ENCODE measurements around the gene PRKG1.
A peak's percentile ranks its signal among the peaks of the same experiment; 100 is the strongest.
"Not testable (repeated sequence)": the region's sequence is repeated elsewhere in the genome, so short reads cannot be mapped to it uniquely, and the experiment has no call there.

The PRKG1 gene

DNA sequence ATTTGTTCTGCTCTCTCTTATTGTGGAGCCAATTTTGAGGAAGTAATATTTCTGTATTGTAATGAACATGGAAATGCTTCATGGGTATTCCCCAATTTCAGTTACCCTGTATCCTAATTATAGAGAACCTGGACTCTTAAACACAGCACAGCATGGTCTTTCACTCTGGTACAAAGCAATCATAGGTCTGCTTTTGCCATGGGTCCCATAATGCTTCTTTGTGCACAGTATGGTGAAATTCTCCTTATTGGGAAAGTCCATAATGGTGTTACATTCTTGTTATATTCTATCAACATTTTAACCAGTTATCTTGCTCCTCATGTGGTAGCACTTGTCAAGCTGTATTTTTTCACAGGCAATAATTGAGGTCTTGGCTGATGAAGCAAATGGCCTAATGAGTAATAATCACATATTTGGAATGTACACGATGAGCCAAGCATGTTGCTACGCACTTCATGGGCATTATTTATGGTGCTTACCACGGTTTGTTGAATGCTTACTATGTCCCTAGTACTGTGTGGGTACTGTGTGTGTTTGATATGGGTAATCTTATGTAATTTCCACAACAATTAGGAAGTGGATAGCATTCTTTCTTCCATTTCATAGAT is 42.9 kb downstream of the PRKG1 start:
- DNase-seq (ENCODE audit: low spot score): no peak

DNA sequence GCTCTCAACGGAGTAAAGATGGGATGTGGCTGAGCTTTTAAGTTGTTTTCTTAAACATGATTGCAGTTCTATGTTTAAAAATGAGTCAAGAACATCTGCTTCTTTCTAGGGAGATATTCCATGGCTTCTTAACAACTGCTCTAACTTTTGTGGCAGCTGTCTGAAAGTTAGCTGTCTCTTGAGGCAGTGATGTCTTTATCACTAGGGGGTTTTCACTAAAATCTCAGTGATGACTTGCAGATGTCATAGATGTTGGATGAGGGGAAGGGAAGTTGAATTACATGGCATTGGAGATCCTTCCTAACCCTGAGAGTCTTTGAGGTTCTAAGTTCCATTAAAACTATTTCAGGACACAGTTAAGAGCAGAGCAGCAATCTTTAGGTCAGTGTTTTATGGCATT is 43.5 kb downstream of the PRKG1 start:
- DNase-seq (ENCODE audit: low spot score): peak; percentile 5

DNA sequence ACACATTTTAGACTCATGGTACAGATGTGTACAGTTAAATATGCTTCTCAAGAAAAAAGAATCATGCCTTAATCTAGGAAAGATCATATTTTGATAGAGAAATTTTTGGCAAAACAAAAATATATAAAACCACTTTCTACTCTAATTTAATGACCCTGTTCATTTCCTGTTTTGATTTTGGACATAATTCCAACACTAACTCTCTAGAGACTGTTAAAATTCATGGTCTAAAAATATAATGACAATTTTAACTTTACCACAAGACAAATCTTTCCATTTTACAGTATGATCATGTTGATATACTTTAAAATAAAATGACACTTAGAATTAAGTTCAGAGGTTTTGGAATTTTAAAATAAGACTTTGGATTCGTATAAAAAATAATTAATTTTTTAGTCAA is 45.2 kb downstream of the PRKG1 start:
- DNase-seq (ENCODE audit: low spot score): no peak

DNA sequence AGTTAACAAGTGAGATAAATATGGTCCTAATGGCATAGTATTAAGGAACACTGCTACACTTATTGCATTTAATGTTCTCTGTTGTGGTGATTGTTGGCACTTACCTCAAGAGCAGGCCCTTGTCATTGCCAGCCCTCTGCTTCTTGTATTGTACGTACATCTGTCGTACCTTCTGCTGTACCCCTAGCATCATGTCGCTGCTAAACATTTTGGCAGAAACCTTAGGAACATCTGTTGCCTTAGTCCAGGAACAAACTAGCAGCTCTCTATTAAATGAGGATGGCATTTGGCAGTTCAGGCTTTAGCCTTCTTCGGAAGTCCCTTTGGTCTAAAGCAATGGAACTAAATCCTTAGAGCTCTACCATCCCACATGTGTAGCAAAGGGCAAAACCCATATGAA is 47.6 kb downstream of the PRKG1 start:
- no peak for DNase-seq (ENCODE audit: low spot score)

DNA sequence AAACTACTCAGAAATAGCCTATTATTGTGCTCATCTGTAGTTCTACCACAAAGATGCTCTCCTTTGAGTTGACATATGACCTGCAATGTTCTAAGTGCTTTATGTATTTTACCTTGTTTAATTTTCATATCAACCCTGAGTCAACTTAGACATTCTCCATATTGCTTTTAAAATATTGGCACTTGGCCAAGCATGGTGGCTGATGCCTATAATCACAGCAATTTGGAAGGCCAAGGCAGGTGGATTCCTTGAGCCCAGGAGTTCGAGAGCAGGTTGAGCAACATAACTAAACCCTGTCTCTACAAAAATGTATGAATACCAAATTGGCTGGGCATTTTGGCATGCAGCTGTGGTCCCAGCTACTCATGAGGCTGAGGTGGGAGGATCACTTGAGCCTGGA is 50.6 kb downstream of the PRKG1 start:
- no peak for DNase-seq (ENCODE audit: low spot score)

DNA sequence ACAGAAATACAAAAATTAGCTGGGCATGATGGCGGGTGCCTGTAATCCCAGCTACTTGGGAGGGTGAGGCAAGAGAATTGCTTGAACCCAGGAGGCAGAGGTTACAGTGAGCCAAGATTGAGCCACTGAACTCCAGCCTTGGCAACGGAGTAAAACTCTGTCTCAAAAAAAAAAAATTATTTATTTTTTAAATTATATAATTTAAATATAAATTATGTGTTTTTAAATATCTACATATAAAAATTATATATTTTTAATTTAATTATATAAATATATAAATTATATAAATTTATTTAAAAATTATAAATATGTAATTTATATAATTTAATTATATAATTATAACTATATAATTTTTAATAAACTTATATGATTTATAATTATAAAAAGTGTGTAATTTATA is 51.2 kb downstream of the PRKG1 start:
- no peak for DNase-seq (ENCODE audit: low spot score)

DNA sequence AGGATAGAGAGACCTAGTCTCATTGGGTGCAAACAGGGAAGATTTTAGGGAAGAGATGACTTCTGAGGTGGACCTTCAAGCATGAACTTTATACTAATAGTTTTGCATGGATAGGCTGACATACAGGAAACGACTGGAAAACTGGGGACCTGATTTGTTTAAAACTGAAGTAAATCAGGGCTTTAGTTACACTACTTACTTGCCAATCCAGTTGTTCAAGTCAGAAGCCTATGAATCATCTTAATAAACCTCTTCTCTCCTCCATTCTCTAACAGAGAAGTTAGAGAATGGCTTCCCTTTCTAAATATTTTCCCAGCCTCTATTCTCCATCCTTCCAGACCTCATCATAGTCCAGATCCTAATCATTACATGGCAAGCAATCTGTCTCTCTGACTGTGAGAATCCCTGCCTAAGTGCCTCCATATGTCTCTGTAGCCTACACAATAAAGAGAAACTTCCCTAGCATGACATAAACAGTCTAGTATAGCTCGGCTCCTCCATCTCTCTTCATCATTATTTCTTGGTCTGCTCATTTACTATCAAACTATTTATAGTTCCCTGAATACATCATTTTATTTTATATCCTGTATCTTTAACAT is 55.8 kb downstream of the PRKG1 start:
- no peak for DNase-seq (ENCODE audit: low spot score)

DNA sequence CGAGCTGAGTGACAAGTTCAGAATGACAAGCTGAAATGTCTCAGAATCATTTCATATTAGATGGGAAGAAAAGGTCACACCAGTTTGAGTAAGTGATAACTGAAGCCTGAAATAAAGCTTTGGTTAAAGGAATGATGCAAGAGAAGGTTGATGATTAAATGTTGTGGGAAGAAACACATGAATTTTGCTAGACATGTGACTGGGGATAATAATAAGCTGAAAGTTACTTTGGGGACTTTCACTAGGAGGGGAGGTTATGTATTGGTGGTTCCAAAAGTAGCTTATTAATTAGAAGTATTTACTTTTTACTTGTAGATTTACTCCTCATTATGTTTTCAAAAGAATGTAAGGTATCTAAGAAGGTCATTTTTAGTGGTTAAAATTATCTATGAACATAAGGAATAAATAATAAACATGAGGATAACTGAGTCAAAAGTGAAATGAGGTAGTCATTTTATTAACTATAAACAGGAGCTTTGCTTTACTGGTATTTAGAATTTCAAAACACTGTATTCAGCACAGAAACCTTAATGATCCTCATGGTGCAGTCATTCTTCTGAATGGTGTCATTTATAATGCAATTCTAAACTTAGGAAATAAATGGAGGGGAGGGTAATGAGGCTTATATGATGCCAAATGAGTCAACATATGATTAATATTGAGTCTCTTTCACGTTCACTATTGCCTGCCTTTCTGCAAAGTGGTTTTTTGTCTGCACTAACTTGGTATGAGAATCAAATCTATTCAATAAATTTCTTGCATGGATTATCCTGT is 63.7 kb downstream of the PRKG1 start:
- DNase-seq (ENCODE audit: low spot score): no peak

DNA sequence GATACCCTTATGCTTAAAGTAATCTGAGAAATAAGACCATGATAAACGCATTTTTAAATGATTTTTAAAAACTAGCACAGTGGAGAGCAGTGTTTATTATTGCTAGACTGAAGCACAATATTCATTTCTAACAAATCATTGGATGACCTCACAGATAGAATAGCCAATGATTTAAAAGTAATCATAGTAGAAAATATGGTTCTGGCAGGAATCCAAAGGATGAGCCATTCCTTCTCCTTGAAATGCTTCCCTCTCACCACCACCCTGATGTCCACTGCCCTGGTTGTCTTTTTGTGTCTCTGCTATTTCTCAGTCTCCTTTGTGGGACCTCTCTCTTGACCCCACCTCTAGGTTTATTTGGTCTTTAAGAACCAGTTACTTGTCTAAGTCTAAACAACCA is 64.9 kb downstream of the PRKG1 start:
- DNase-seq (ENCODE audit: low spot score): no peak

DNA sequence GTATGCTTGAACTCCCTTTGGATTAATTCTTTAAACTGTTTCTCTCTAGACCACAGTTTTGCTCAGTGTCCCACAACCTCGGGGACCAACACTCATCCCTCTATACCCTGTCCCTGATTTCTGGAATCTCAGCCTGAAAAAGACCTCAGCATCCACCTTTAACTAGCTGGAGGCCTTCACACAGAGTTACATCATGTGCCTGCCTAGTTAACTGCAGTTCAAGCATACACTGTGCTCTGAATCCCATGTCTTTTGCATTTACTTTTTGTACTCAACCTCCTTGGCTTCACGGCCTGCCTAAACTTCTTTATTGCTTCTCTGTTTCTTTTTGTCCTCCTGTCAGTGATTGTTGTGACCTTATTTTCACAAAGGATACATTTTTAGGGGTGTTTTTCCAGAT is 66.7 kb downstream of the PRKG1 start:
- no peak for DNase-seq (ENCODE audit: low spot score)

DNA sequence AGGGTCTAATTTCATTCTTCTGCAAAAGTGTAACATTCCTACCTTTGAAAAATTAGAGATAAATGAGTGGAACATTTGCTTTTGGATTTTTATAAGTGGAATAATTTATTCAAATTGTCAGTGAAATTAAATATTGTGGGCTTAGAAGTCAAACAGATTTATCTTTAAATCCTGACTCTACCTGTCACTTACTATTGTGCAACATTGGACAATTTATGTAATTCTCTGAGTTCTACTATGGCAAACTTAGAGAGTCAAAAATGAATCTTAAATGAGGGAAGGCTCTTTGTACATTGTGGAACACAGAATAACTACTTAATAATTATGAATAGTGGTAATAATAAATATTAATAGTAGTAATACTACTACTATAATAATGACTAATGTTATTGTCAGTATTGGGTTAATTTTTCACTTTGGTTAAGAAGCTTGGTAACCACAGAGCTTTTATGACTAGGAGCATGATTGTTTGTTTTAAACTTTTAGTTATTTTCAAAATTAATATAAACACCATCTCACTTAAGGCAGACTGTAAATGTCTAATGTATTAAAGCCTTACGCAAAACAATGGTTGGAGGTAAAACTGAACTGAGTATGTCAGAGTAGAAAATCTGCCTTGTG is 70.0 kb downstream of the PRKG1 start:
- no peak for DNase-seq (ENCODE audit: low spot score)

DNA sequence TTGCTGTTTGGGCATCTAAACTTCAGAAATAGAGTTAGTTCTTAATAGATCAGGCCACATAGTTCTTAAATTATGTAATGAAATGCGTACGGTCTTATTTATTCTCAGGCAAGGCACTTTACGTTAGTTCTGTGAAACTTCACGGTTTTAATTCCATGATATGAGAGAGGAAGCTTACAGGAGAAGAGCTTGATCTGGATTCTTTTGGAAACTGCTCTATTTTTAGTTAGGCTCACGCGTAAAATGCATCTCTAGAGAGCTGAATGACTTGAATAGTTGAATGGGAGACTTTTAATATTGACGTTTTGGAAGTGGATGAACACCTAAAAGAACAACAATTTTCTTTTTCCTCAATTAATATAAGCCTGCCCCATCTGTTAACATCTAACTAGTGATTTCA is 71.1 kb downstream of the PRKG1 start:
- DNase-seq (ENCODE audit: low spot score): no peak

DNA sequence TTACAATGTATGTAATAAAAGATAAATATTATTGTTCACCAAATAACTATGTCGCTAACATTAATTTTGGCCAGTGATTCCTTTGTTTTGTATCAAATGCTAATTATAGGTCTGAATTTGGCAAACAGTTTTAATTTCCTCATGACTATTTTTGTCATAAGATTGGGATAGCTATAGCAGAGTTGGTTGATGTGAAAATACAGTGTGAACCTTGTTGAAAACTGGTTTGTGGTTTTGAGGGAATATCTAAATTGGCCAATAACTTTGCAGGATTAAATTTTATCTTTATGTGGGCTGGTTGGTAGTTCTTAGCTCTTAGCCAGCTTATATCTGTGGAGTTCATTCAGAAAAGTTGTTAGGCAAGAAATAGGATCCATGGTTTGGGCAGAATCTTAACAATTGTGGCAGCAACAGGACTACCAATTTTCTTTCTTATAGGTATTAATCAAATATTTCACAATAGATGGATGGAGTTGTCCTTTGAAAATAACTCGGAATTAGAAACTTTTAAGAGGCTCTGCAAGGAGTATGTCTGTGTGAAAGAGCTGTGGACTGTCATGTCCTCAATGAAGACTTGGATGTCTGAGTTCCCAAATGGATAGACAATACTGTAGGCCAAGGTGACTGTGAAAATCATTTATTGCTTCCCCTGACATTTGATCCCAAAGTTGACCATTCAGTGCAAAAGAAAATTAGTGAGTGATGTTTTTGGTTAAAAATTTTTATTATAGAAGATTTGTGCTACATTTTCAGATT is 73.5 kb downstream of the PRKG1 start:
- no peak for DNase-seq (ENCODE audit: low spot score)

DNA sequence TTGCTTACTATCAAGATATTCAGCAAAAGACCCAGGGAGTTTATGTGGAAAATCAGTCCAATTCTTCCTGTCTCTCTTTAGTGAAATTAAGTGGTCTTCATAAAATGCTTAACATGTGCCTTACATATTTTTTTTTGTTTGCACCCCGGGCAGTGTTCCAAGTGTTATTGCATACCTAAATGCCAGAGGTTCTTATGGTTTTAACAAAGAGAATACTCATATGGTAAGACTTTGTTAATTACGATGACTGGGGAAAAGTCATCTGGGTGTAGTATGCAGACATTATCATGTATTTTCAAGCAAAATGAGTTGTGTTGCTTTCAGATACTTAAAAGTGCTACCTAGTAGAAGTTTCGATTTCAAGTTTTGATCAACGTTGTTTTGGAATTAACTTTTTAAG is 82.6 kb downstream of the PRKG1 start:
- DNase-seq (ENCODE audit: low spot score): no peak

DNA sequence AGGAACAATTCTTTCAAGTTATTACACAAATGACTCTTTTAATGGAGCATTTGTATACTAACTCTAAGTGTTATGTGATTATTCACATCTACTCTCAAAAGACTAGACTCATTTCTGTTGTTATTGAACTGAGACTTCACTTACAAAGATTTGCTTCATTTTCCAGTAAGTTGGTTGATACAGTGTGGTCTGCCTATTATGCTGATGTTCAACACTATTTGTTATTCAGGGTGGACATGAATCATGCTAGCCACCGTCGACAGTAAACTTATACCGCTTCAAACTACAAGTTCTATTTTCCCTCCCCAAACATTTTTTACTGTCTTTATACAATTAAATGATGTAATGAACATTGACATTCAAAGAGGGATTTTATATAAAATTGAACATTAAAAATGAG is 84.5 kb downstream of the PRKG1 start:
- DNase-seq (ENCODE audit: low spot score): no peak

DNA sequence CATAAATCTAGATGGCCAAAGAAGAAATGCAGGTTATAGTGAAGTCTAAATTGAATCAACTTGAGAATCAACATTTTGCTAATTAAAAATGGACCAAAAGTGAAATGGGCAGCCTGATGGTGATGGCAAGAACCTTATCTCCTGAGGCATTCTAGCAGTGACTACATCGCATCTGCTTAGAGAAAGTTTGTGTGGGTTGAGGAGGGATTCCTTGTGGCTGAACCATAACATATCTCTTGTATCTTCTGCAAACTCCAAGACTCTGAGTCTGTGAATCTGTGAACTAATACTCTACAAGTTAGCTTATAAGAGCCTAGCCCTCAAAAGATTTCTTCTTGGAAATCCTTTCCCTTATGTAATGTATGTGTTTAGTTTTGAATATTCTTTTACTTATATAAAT is 85.6 kb downstream of the PRKG1 start:
- no peak for DNase-seq (ENCODE audit: low spot score)

DNA sequence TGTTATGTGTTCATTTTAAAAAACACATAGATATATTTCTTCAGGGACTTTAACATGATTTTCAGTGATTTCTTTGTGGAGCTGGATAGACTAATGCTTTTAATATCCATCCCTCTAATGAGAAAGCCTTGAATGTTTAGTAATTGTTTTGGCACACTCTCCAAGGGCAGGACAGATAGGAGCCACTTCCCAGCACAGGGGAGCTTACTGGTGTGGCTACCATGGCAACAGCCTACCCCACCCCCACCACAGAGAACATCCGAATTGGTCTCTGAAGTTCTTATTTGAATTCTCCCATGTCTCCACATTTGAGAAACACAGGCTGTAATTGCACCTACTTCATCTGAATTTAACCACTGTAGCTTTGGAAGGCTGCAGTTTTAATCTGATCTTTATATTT is 87.7 kb downstream of the PRKG1 start:
- DNase-seq (ENCODE audit: low spot score): no peak

DNA sequence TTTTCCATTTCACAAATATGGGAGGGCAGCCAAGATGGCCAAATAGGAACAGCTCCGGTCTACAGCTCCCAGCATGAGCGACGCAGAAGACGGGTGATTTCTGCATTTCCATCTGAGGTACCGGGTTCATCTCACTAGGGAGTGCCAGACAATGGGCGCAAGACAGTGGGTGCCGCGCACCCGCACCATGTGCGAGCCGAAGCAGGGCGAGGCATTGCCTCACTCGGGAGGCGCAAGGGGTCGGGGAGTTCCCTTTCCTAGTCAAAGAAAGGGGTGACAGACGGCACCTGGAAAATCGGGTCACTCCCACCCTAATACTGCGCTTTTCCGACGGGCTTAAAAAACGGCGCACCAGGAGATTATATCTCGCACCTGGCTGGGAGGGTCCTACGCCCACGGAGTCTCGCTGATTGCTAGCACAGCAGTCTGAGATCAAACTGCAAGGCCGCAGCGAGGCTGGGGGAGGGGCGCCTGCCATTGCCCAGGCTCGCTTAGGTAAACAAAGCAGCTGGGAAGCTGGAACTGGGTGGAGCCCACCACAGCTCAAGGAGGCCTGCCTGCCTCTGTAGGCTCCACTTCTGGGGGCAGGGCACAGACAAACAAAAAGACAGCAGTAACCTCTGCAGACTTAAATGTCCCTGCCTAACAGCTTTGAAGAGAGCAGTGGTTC is 89.2 kb downstream of the PRKG1 start:
- DNase-seq (ENCODE audit: low spot score): not testable (repeated sequence)

DNA sequence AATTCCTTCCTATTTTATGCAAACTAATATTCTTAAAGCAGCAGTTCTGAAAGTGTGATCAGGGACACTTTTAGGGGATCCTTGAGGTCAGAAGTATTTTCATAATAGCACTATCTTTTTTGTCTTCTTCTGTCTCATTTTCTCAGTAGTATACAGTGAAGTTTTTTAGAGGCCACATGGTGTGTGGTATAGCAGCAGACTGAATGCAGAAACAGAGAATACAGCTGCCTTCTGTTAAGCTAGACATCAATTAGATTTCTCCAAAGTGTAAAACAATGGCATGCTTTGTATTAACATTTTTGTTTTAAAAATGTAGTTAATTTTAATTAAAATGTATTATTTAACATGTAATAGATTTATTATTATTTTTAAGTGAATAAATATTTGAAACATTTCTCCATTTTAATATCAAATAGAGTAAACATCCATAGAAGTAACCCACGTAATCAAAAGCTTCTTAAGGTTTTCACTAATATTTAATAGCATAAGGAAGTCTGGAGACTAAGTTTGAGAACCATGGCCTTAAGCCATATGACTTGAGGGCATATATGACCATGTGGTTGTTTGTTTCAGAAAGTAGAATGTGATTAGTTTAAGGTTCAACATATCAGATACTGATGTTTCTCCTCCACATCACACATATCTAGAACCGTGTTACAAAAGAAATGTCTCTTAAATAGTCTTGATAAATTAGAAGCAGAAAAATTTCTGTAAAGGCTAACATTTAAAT is 94.0 kb downstream of the PRKG1 start:
- no peak for DNase-seq (ENCODE audit: low spot score)

DNA sequence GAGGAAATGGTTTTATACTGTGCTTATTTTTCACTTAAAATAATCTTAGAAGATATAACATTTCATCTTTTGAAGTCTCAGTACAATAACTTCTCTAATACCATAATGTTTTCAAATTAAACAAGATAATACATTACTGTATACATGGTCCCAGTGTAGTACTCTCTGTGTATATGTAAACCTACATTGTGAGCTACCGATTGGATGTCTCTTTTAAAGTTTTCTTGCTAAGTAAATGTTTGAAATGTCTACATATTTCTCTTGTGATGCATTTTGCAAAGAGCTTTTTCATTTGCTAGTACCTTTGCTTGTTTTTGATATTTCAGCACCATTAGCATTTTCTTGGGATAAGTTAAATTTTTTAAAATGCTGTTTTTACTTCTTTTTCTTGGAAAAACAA is 94.8 kb downstream of the PRKG1 start:
- DNase-seq (ENCODE audit: low spot score): no peak

DNA sequence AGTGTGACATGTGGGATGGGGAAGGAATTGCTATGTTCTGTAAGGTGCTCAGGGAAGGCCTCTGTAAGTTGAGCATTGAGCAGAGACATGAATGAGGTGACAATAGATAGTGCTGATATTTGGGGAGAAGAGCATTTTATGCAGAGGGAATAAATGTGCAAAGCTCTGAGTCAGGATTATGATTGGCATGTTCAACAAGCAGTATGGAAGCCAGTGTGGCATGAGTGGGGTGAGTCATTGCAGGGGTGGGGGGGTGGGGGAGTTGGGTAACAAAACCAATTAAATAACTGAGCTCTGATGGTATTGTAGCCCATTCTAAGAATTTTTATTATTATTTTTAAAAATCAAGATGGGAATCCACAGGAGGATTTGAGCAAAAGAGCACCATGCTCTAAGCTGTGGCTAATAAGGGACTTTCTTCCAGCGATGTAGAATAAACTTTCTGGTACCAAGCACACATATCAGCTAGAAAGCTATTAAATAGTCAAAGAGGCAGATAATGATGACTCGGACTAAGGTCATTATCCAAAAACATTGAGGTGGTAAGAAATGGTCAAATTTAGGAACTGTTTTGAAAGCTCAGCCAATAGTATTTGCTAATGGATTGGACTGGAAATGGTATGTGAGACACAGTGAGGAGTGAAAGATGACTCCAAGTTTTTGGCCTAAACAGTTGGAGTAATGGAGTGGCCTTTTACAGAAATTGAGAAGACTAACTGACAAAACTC is 96.4 kb downstream of the PRKG1 start:
- DNase-seq (ENCODE audit: low spot score): no peak
